HG03520 (cell line): ENCODE measurements around the gene PTPRE.

Source experiments
- ATAC-seq: cut with Tn5 transposase; IDR thresholded peaks from one replicate; pipeline ENCODE4 v1.9.1; 2021; ENCODE audit warnings: mild to moderate bottlenecking, moderate library complexity; ENCODE audit not compliant: unreplicated experiment

PTPRE gene

GRCh38 chr10:127997271-127997670 is 90.4 kb downstream of the PTPRE start:
- ATAC-seq = no peak

DNA sequence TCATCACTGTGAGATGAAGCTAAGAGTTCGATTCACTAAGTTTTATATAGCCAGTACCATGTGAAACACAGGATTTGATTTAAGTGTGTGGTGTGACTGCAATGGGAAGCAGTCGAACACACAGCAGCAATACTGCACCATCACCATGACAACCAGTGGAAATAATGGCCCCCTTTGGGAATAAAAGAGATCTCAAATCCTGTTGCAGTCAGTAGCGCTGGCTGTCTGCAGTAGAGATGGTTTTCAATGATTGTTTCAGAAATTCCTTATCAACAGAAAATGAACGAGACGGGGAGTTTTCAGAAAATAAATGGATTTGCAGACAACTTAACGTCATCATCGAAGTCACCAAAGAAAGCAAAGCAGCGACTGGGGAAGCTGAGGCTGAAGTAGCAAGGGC is 91.0 kb downstream of the PTPRE start:
- ATAC-seq = no peak

- ATAC-seq = no peak
These were observed 91.7 kb downstream of the PTPRE start for GRCh38 chr10:127998501-127999144.

DNA sequence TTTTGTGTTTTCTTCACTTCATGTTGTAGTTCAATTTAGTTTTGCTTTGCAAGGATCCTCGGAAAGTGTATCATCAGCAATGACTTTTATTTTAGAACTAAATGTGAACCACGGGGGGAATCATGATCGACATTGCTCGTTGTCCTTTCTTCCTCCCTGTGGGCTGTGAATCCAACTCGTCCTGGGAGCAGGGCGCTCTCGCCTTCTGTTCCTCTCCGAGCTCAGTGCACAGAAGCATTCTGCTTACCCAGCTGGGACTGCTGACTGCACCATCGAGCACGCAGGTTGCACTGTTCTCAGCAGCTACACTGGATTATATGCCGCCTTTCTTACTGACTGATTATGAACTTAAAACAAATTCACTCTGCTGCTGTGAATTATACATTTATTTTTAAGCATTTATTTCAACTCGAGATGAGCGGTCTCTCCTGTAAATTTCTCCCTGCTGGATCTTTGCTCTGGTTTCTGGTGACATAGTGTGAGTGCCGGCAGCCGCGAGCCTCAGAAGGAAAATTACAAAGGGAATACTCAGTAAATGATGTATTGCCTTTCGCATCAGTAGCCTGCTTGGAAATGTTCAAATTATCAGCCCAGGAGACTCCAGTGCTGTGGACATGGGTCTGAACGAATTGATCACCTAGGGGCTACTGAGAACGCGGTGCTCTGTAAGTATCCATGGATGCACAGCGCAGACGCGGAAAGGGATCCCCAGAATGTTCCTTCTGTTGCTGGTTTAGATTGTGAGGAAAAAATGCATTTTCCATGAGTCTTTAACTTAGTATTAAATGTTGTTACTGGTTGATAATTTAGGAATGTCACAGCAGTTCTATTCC is 92.6 kb downstream of the PTPRE start:
- ATAC-seq = no peak

DNA sequence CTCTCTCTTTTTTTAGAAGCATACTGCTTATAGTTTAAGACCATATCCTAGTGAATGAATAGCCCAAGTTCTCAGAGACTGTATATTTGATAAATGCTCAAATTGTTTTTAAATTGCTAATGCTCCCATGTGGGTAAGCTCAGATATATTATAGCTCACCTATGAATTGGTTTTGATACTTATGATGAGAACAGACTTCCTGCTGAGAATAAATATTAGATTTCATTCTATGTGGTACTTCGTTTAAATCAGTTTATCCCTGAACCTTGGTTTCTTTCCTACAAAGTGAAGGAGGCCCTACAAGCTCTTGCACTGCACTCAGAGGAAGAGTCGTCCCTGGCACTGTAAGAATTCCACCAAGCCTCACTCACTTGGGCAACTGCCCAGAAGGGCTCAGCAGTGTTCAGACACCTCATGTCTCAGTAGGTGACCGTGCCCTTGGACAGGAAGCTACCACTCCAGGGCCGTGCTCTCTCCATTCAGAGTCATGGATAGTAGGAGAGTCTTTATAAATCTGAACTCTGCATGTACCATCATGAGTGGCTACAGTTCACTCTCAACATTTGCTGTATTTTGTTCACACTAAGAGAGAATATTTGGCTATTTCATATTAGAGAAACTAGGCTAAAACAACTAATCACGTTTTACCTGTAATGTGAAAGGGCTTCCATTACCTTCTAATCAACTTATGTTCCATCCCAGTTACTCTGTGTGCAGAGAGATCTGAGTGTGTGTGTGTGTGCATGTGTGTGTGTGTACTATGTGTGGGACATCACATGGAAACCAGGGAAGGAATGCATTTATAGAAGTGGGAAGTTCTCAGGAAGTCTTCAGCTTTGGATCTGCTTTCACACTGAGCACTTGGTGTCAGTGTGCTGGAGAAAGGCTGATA is 93.8 kb downstream of the PTPRE start:
- no peak for ATAC-seq

DNA sequence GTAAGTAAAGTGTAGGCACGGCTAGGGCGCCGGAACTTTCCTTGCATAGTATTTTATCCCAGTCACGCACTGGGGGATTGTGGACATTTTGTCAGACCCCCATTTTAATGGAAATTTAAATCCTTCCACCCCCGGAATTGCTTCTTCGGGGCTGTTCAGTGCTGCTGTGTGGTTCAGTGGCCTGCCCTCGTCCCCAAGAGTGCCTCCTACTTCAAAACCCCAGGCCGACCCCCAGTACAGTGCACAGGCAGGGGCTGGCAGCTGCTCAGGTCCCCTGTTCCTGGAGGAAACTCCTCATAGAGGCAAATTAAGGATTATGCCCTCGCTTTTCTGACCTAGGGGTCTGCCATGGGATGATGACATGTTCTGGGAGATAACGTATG is 94.5 kb downstream of the PTPRE start:
- ATAC-seq = no peak

DNA sequence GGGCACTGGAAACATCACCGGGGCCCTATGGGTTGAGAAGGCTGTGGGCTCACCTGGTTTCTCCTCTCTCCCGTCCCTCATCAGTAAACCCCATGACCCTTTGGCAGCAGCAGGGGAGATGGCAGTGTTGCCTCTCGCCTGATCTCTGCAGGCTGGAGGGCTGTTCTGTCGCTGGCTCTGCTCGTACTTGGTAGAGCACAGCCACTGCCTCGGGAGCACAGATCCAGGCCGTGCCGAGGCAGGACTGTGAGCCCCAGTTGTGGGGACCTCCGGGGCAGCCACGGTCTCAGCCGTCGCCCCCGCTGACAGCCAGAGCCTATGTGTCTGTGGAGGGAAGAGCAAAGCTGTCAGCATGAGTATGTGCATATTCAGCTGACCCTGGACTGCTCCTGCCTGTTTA is 94.9 kb downstream of the PTPRE start:
- ATAC-seq = no peak

DNA sequence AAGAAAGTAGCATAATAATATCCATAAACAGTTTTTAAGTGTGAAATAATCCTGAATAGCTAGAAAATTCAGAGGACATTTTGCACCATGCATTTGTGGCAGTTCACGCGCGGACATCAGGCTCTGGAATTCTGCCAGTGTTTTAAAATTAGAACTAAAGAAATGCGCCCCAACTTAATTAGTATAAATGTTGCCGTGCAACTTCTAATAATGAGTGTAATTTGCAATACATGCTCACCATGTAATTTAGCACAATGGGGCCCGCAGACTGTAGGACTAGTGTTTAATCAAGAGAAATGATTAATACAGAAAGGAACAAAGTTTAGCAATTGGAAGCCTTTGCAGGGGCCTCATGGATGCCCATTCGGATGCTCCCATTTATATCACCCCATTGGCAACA is 96.6 kb downstream of the PTPRE start:
- no peak for ATAC-seq

GRCh38 chr10:128005858-128006257 is 99.0 kb downstream of the PTPRE start:
- no peak for ATAC-seq

DNA sequence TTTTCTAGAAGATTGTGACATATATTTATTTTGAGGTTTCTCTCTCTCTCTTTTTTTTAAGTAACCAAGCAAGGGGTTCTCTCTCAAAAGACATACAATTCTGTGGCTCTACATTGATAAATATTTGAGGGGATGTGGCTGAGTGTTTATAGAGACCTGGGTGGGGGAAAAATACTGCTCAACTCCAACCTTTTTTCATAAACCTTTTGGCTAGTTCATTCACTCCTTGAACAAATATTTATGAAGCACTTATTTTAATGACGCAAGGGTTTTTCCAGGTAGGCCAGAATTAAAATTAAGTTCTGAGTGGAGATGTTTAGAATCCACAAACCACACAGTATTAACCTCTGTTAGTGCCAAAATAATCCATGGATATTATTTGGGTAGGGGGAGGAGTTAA is 100.2 kb downstream of the PTPRE start:
- ATAC-seq = no peak

- no peak for ATAC-seq
These were observed 101.1 kb downstream of the PTPRE start for GRCh38 chr10:128007971-128008370.

DNA sequence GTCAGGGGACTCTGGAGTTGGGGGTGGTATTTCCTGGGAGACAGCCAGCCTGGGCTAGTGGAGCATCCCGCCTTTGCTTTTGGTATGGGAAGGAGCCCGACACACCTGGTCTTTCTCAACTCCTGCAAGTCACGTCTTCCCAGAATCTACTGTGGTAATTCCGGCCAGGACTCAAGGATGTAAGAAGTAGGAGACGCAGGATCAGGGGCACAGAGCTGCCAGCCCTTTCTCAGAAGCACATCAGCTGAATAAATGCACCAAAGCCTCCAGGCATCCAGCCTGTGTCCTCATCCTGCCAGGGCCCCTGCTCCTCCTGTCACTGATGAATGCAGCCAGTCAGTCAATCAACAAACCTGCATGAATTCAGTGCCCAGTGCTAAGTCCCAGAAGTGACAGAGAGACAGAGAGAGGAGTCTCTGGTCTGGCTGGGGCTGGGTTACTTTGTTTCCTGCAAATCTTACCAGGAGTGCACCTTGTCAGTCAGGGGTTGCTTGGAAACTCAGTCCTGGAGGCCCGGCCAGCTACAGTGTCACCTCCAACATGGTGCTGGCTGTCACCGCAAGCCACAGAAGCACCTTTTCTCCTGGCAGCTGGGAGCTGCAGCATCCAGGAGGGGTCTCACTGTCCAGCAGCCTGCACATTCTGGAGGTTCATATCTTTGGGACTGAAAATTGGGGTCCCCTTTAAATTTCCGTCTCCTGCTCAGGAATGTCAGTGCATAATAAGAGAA is 101.8 kb downstream of the PTPRE start:
- no peak for ATAC-seq

DNA sequence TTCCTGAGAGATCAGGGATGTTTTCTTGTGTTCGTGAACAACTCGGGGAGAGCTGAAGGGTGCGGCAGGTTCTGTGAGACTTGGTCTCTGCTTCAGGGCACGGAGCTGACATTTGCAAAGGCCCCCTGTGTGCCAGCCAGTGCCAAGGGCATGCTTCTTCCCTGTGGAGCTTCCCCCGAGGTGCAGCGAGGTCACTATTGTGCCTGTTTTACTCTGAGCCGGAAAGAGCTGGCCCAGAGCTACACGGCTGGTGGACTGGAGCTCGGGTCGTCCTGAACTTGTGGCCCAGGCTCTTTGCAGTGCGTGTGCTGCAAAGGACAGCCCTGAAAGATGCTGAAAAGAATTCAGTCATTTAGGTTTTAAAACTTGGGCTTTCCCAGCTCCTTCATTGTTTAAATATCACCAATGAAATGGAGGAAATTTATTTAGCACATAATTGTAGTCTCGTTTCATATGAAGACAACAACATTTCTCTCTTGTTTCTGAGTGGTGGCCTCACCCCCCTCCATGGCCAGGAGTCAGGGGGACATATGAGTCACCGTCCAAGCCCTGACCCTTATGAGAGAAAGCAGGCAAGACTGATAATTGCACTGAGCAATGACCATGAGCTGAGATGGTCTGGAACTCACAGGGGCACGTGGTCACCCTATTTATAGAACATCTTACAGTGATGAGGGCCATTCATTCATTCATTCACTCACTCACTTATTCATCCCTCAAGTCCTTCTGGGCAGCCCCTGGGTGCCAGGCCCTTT is 102.6 kb downstream of the PTPRE start:
- no peak for ATAC-seq

- ATAC-seq = peak; percentile 91
These were observed 104.4 kb downstream of the PTPRE start for GRCh38 chr10:128011059-128011979.

GRCh38 chr10:128013626-128014025 is 106.7 kb downstream of the PTPRE start:
- no peak for ATAC-seq

DNA sequence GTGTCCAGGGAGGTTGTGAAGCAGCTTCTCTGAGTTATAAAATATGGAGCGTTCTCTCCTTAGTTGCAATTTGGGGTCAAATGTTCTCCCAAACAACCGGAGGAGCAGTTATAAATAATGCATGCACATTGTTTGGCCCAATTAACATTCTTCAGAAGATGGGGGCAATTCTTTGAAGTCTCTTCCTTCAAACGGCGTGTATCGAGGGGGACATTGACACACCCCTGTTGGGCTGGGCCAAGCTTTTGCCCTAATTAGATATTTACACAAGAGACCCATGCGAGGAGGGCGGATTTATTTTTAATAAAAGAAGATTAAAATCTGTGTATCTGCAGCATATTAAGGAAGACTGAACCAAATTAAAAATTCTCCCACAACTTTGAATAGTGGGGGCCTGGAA is 107.3 kb downstream of the PTPRE start:
- no peak for ATAC-seq

DNA sequence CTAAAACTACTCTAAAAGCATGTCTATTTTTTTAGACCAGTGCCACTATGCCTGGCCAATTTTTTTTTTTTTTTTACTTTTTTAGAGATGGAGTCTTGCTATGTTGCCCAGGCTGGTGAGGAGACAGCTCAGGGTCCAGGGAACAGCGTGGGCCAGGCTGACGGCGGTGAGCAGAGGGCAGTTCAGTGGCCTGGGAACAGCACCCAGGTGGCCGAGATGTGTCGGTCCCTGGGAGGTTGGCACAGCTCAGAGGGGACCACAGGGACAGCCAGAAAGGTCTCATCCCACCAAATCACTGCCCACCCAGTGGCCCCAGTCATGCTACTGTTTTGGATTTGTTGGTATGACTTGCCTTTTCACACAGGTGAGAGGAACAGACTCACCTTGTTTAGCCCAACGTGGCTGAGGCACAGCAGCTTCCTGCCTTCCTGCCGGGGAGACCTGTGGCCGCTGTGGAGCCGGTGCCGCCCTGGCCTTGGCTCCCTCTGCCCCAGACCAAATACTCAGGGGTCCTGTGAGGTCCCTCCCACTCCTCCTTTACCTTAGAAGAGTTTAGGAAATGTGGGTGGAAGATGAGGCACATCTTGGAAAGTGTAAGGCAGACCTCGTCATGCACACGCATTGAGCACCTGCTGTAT is 109.6 kb downstream of the PTPRE start:
- no peak for ATAC-seq

DNA sequence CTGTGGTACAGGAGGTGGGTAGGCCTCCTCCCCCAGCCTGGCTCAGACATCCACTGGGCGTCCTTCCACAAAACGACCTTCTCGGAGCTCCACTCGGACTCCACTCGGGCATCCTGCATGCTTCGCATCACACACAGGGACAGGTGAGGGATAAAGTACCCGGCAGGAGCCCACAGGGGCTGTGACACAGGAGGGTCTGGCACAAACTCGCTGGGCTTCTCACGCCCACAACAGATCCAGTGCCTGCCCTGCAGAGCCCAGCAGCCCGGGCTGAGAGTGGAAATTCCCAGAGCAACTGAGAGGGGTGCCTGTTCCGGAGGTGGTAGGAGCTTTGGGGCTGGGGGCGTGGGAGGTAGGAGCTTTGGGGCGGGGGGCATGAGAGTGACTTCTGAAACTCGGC is 110.9 kb downstream of the PTPRE start:
- no peak for ATAC-seq

DNA sequence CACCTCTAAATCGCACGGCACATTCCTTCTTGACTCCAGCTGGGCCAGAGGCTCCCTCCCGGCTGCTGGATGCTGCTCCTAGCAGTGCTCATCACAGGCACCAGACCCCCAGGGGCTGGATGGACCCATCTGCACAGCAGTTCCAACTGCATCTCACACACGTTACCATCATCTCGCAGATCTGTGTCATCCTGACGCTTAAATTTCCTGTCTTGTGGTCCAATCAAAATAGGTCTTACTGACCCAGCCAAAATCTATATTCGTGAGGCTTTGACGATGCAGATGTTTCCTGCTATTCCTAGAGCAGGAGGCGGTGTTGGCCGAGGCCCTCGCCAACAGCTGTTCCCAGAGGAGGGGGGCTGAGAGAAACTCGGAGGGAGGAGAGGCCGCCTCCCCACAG is 111.3 kb downstream of the PTPRE start:
- ATAC-seq = no peak
